Small intestine (tissue), 16 donors: ENCODE data around the gene PFDN2. TPM values are rescaled to one million over a fixed set of nuclear protein-coding genes. Genes with fewer than 3 reads are reported as not detected.

Source experiments
- DNase-seq, 2 donors: peaks; one replicate each; pipeline versions ENCODE4 v3.0.0 to v3.0.0-alpha.2; 2013
- FAIRE-seq: peaks from 2 replicates; lab custom pipeline; 2012; peaks lifted over from hg19 to GRCh38; lab: Jason Lieb, UNC
- H3K27ac ChIP-seq, 3 donors: one replicate each; pipeline ENCODE4 v1.5.1; 2013; ENCODE audit warnings: low read length in 2 of 3, mild to moderate bottlenecking in 2 of 3, control low read depth in 1 of 3, inconsistent platforms in 1 of 3, low read depth in 1 of 3, moderate library complexity in 1 of 3
- H3K27me3 ChIP-seq, 3 donors: one replicate each; pipeline ENCODE4 v1.6.1; 2013; ENCODE audit warnings: low read length in 3 of 3, inconsistent platforms in 1 of 3; ENCODE audit not compliant: control insufficient read depth in 3 of 3, insufficient read depth in 3 of 3
- H3K36me3 ChIP-seq, 3 donors: one replicate each; pipeline ENCODE4 v1.6.1; 2013; ENCODE audit warnings: low read length in 3 of 3, inconsistent platforms in 1 of 3, low read depth in 1 of 3, mild to moderate bottlenecking in 1 of 3, moderate library complexity in 1 of 3; ENCODE audit not compliant: control insufficient read depth in 3 of 3, insufficient read depth in 2 of 3
- H3K4me1 ChIP-seq, 3 donors: one replicate each; pipeline ENCODE4 v1.6.1; 2013; ENCODE audit warnings: low read length in 2 of 3, inconsistent platforms in 1 of 3, low read depth in 1 of 3, mild to moderate bottlenecking in 1 of 3, moderate library complexity in 1 of 3; ENCODE audit not compliant: control insufficient read depth in 3 of 3, insufficient read depth in 2 of 3
- H3K4me3 ChIP-seq, 3 donors: one replicate each; pipeline ENCODE4 v1.5.1; 2013; ENCODE audit warnings: low read length in 3 of 3, control low read depth in 1 of 3, inconsistent platforms in 1 of 3, low read depth in 1 of 3, mild to moderate bottlenecking in 1 of 3, moderate library complexity in 1 of 3
- H3K9me3 ChIP-seq, 2 donors: one replicate each; pipeline ENCODE4 v1.6.1; 2013; ENCODE audit warnings: low read depth in 1 of 2, low read length in 1 of 2; ENCODE audit not compliant: control insufficient read depth in 2 of 2, insufficient read depth in 1 of 2
- WGBS, 3 donors: extraction: QIAGEN DNeasy Blood & Tissue Kit; methylation state at CpG; one replicate each; pipeline ENCODE4 v1.1.7; 2013; 5-methylcytosine and 5-hydroxymethylcytosine counted together
- long read RNA-seq, 10 donors: transcript quantifications; one replicate each; lab custom pipeline, GENCODE V29; 2026
- polyA plus RNA-seq, 4 donors: library from polyadenylated mRNA; stranded (reverse) in 3 of 4; unstranded in 1 of 4; fragments of 200-250 nt in 3 of 4; fragments of 120-200 nt in 1 of 4; gene quantifications; one replicate each; pipeline versions ENCODE4 v1.2.1 to v1.2.3, GENCODE V29; 2013
- donor health status: healthy with polysubstance abuse.
- donor health status: control.
- donor health status: control.
- donor health status: Bipolar disorder and iron deficiency.
- donor health status: healthy.

PFDN2 gene
- polyA plus RNA-seq, result 100 to 1,000 TPM in 2 of 4 donors, 10 to 100 TPM in 2; 62.8 to 130 (median 106) TPM
- long read RNA-seq, donor 1, result 0 reads
- long read RNA-seq, donor 2, transcript PFDN2-201 (4 exons, 677 nt), result major isoform, 18 of 18 reads
- long read RNA-seq, donor 2, partial matches to known transcripts, result 0 of 18 reads
- long read RNA-seq, donor 2, other reads (novel, unspliced or antisense), result 0 of 18 reads
- long read RNA-seq, donor 3, transcript PFDN2-201 (4 exons, 677 nt), result major isoform, 31 of 126 reads
- long read RNA-seq, donor 3, partial matches to known transcripts, result 87 of 126 reads
- long read RNA-seq, donor 3, other reads (novel, unspliced or antisense), result 6 of 126 reads
- long read RNA-seq, donor 4, partial matches to known transcripts, result 0 of 2 reads
- long read RNA-seq, donor 4, other reads (novel, unspliced or antisense), result 0 of 2 reads
- long read RNA-seq, donor 5, transcript PFDN2-201 (4 exons, 677 nt), result major isoform, 14 of 19 reads
- long read RNA-seq, donor 5, partial matches to known transcripts, result 5 of 19 reads
- long read RNA-seq, donor 5, other reads (novel, unspliced or antisense), result 0 of 19 reads
- long read RNA-seq, donor 6, transcript PFDN2-201 (4 exons, 677 nt), result major isoform, 19 of 19 reads
- long read RNA-seq, donor 6, partial matches to known transcripts, result 0 of 19 reads
- long read RNA-seq, donor 6, other reads (novel, unspliced or antisense), result 0 of 19 reads
- long read RNA-seq, donor 7, result 0 reads
- long read RNA-seq, donor 8, transcript PFDN2-201 (4 exons, 677 nt), result major isoform, 7 of 7 reads
- long read RNA-seq, donor 8, partial matches to known transcripts, result 0 of 7 reads
- long read RNA-seq, donor 8, other reads (novel, unspliced or antisense), result 0 of 7 reads
- long read RNA-seq, donor 9, transcript PFDN2-201 (4 exons, 677 nt), result major isoform, 8 of 8 reads
- long read RNA-seq, donor 9, partial matches to known transcripts, result 0 of 8 reads
- long read RNA-seq, donor 9, other reads (novel, unspliced or antisense), result 0 of 8 reads
- long read RNA-seq, donor 10, transcript PFDN2-201 (4 exons, 677 nt), result major isoform, 35 of 64 reads
- long read RNA-seq, donor 10, partial matches to known transcripts, result 28 of 64 reads
- long read RNA-seq, donor 10, other reads (novel, unspliced or antisense), result 0 of 64 reads

- Histone ChIP-seq H3K9me3 (no peaks in the 10 kb centered on the region), H3K36me3 (peaks cover 12 to 37% (median 19%) of the 10 kb centered on the region in 3 donors), H3K27me3 (no peaks in the 10 kb centered on the region), H3K4me3 (peak within 1 kb of the TSS; percentile 80 to 94 (median 85)), H3K4me1 (peaks cover 4 to 43% (median 12%) of the 10 kb centered on the region in 3 donors), H3K27ac (peak within 1 kb of the TSS; percentile 92 to 97 (median 95))
- 0 to 1% (median 0%) methylated on average over 58 of the region's 58 CpGs for WGBS, 3 donors
- no peak for FAIRE-seq
- peak; percentile 85 to 97 for DNase-seq
Measured at GRCh38 chr1:161117759-161118581, at the start of gene PFDN2, which contains the start of gene NIT1. PFDN2 (minus strand) TSS chr1:161118037; CDS start chr1:161118026, 11 bp downstream. NIT1 (plus strand) TSS chr1:161118105; CDS start chr1:161118177, 72 bp downstream.

- FAIRE-seq (no peak), DNase-seq (peak in 1 of 2 donors; percentile 42)
- peaks cover 0 to 60% (median 2%) of the 10 kb centered on the region in 3 donors for H3K36me3 ChIP-seq
- H3K27me3 ChIP-seq, result no peaks in the 10 kb centered on the region
- WGBS, 3 donors, result 6 to 8% (median 7%) methylated on average over 32 to 33 of the region's 33 CpGs
- H3K27ac ChIP-seq, result peak overlapping the region; percentile 61 to 95 (median 90)
- peak overlapping the region; percentile 42 to 61 (median 59) for H3K4me3 ChIP-seq
- peaks cover 2 to 22% (median 3%) of the 10 kb centered on the region in 3 donors for H3K4me1 ChIP-seq
- no peaks in the 10 kb centered on the region for H3K9me3 ChIP-seq
Measured at GRCh38 chr1:161166669-161167548, 49.1 kb upstream of the PFDN2 start.

GRCh38 chr1:161165742-161166668, 48.2 kb upstream of the PFDN2 start, which contains the start of gene PPOX:
PPOX (plus strand) TSS chr1:161166426; CDS start chr1:161166848, 422 bp downstream.
- H3K27me3 ChIP-seq, result no peaks in the 10 kb centered on the region
- DNase-seq (peak; percentile 98 to 99), FAIRE-seq (no peak)
- H3K36me3 ChIP-seq, result peaks cover 0 to 59% (median under 1%) of the 10 kb centered on the region in 3 donors
- no peaks in the 10 kb centered on the region for H3K9me3 ChIP-seq
- H3K4me3 ChIP-seq, result peak within 1 kb of the TSS; percentile 42 to 61 (median 59)
- peak within 1 kb of the TSS; percentile 69 to 95 (median 90) for H3K27ac ChIP-seq
- 0% methylated on average over 54 of the region's 54 CpGs for WGBS, 3 donors
- peaks cover 2 to 25% (median 3%) of the 10 kb centered on the region in 3 donors for H3K4me1 ChIP-seq

GRCh38 chr1:161164901-161165610, 47.2 kb upstream of the PFDN2 start:
- Histone ChIP-seq H3K4me1 (peaks cover 2 to 34% (median 3%) of the 10 kb centered on the region in 3 donors), H3K27ac (peak overlapping the region; percentile 69 to 95 (median 90)), H3K27me3 (no peaks in the 10 kb centered on the region), H3K36me3 (peaks cover 0 to 57% (median 0%) of the 10 kb centered on the region in 3 donors), H3K9me3 (no peaks in the 10 kb centered on the region), H3K4me3 (peak overlapping the region in 1 of 3 donors; percentile 59)
- 56 to 67% (median 63%) methylated on average over 14 of the region's 14 CpGs for WGBS, 3 donors
- DNase-seq, result no peak
- FAIRE-seq, result no peak

GRCh38 chr1:161163793-161164192, 46.0 kb upstream of the PFDN2 start:
- no peaks in the 10 kb centered on the region for H3K27me3 ChIP-seq
- H3K27ac ChIP-seq, result no peak overlapping the region
- H3K9me3 ChIP-seq, result no peaks in the 10 kb centered on the region
- FAIRE-seq (no peak), DNase-seq (no peak)
- WGBS, 3 donors, result 91 to 93% (median 93%) methylated on average over 5 of the region's 5 CpGs
- H3K36me3 ChIP-seq, result peaks cover 0 to 51% (median 0%) of the 10 kb centered on the region in 3 donors
- peaks cover 2 to 39% (median 3%) of the 10 kb centered on the region in 3 donors for H3K4me1 ChIP-seq
- no peak overlapping the region for H3K4me3 ChIP-seq

- no peaks in the 10 kb centered on the region for H3K27me3 ChIP-seq
- peaks cover 2 to 45% (median 3%) of the 10 kb centered on the region in 3 donors for H3K4me1 ChIP-seq
- no peak for FAIRE-seq
- H3K9me3 ChIP-seq, result no peaks in the 10 kb centered on the region
- 92 to 95% (median 93%) methylated on average over 10 of the region's 10 CpGs for WGBS, 3 donors
- H3K27ac ChIP-seq, result no peak overlapping the region
- H3K4me3 ChIP-seq, result no peak overlapping the region
- no peak for DNase-seq
- H3K36me3 ChIP-seq, result peaks cover 0 to 51% (median 0%) of the 10 kb centered on the region in 3 donors
Measured at GRCh38 chr1:161162806-161163205, 45.0 kb upstream of the PFDN2 start.
